CD14-positive monocyte (primary cell): ENCODE data around the gene AGAP1. TPM values are rescaled to one million over a fixed set of nuclear protein-coding genes. Genes with fewer than 3 reads are reported as not detected.

Experiments
- DNase-seq, 3 donors: peaks; one replicate each; pipeline ENCODE4 v3.0.0-alpha.2; 2011 to 2022
- H2AFZ ChIP-seq: 2 replicates; pipeline ENCODE4 v1.6.0; 2012; ENCODE audit warnings: mild to moderate bottlenecking, low read depth, low read length, inconsistent platforms; ENCODE audit not compliant: insufficient read depth, poor library complexity, severe bottlenecking
- H3K27ac ChIP-seq, 2 donors: 1 replicate in 1 of 2; 2 replicates in 1 of 2; pipeline ENCODE4 v1.5.1; 2012 to 2013; ENCODE audit warnings: low read length in 2 of 2, control low read depth in 1 of 2, inconsistent platforms in 1 of 2, low read depth in 1 of 2, mild to moderate bottlenecking in 1 of 2
- H3K27me3 ChIP-seq, 2 donors: one replicate each; pipeline versions ENCODE4 v1.6.0 to v1.6.1; 2011 to 2013; ENCODE audit warnings: low read length in 2 of 2; ENCODE audit not compliant: control insufficient read depth in 2 of 2, insufficient read depth in 2 of 2
- H3K36me3 ChIP-seq, 2 donors: replicated peaks in 1 of 2; 1 replicate in 1 of 2; 2 replicates in 1 of 2; pipeline versions ENCODE4 v1.5.1 to v1.6.1; 2012 to 2013; ENCODE audit warnings: low read length in 2 of 2, control low read depth in 1 of 2, inconsistent platforms in 1 of 2, mild to moderate bottlenecking in 1 of 2; ENCODE audit not compliant: insufficient read depth in 2 of 2, control insufficient read depth in 1 of 2
- H3K4me1 ChIP-seq, 2 donors: 1 replicate in 1 of 2; 2 replicates in 1 of 2; pipeline versions ENCODE4 v1.5.1 to v1.6.1; 2012 to 2013; ENCODE audit warnings: low read length in 2 of 2, control low read depth in 1 of 2, inconsistent platforms in 1 of 2, mild to moderate bottlenecking in 1 of 2, moderate library complexity in 1 of 2; ENCODE audit not compliant: insufficient read depth in 2 of 2, control insufficient read depth in 1 of 2
- H3K4me2 ChIP-seq: replicated peaks from 2 replicates; pipeline ENCODE3; 2012; ENCODE audit warnings: low read length, moderate library complexity, mild to moderate bottlenecking; ENCODE audit not compliant: poor library complexity, severe bottlenecking; ENCODE audit errors: extremely low read depth
- H3K4me3 ChIP-seq, 3 experiments: fragments of 200-600 bp in 1 of 3; sonication (generic) in 1 of 3; replicated peaks in 1 of 3; 1 replicate in 2 of 3; 2 replicates in 1 of 3; pipeline ENCODE4 v1.5.1; 2011 to 2013; ENCODE audit warnings: low read length in 3 of 3, mild to moderate bottlenecking in 3 of 3, control low read depth in 2 of 3, low read depth in 2 of 3, inconsistent platforms in 1 of 3, moderate library complexity in 1 of 3
- H3K79me2 ChIP-seq: 2 replicates; pipeline ENCODE4 v1.6.0; 2012; ENCODE audit warnings: mild to moderate bottlenecking, control low read depth, inconsistent platforms, low read length, moderate library complexity; ENCODE audit not compliant: insufficient read depth
- H3K9ac ChIP-seq: 2 replicates; pipeline ENCODE4 v1.6.0; 2017; ENCODE audit warnings: low read length, mild to moderate bottlenecking; ENCODE audit not compliant: insufficient read depth, poor library complexity, severe bottlenecking
- H3K9me3 ChIP-seq, 2 donors: replicated peaks in 1 of 2; 1 replicate in 1 of 2; 2 replicates in 1 of 2; pipeline versions ENCODE4 v1.5.1 to v1.6.1; 2012 to 2013; ENCODE audit warnings: low read length in 2 of 2, control low read depth in 1 of 2; ENCODE audit not compliant: control insufficient read depth in 1 of 2, insufficient read depth in 1 of 2
- H4K20me1 ChIP-seq: 2 replicates; pipeline ENCODE4 v1.6.0; 2012; ENCODE audit warnings: mild to moderate bottlenecking, low read length, control low read depth, moderate library complexity; ENCODE audit not compliant: insufficient read depth
- H3K27ac Mint-ChIP-seq, 7 donors: one replicate each; pipeline ENCODE4 v1.8.0; 2020; ENCODE audit warnings: mild to moderate bottlenecking in 7 of 7, mixed read lengths in 7 of 7, moderate library complexity in 6 of 7, inconsistent platforms in 2 of 7
- H3K27me3 Mint-ChIP-seq, 3 donors: one replicate each; pipeline ENCODE4 v1.8.0; 2021 to 2022; ENCODE audit warnings: low read depth in 3 of 3, mild to moderate bottlenecking in 3 of 3, mixed read lengths in 3 of 3, moderate library complexity in 3 of 3, inconsistent platforms in 1 of 3
- H3K36me3 Mint-ChIP-seq, 2 donors: one replicate each; pipeline ENCODE4 v1.8.0; 2020; ENCODE audit warnings: mixed read lengths in 2 of 2, inconsistent platforms in 1 of 2, mild to moderate bottlenecking in 1 of 2
- H3K4me1 Mint-ChIP-seq: one replicate; pipeline ENCODE4 v1.8.0; 2020; ENCODE audit warnings: mild to moderate bottlenecking, mixed read lengths
- H3K4me3 Mint-ChIP-seq, 2 donors: one replicate each; pipeline ENCODE4 v1.8.0; 2020; ENCODE audit warnings: mild to moderate bottlenecking in 2 of 2, mixed read lengths in 2 of 2, moderate library complexity in 1 of 2
- H3K9me3 Mint-ChIP-seq, 7 donors: one replicate each; pipeline ENCODE4 v1.8.0; 2020 to 2022; ENCODE audit warnings: mixed read lengths in 7 of 7, mild to moderate bottlenecking in 6 of 7, moderate library complexity in 6 of 7, inconsistent platforms in 2 of 7
- CTCF ChIP-seq: fragments of 200-600 bp; IDR thresholded peaks from one replicate; pipeline ENCODE4 v1.8.0; 2022; ENCODE audit warnings: antibody characterized with exemption, mild to moderate bottlenecking
- WGBS: methylation state at CpG from one replicate; pipeline ENCODE4 v1.1.5; 2013; ENCODE audit warnings: missing lambda C conversion rate; ENCODE audit not compliant: insufficient coverage; 5-methylcytosine and 5-hydroxymethylcytosine counted together
- intact Hi-C, 2 donors: fragments of 100-400 bp; cut with micrococcal nuclease; formaldehyde crosslinking; loops; one replicate each; pipeline versions ENCODE4 v1.15.0 to v1.15.1; 2023
- polyA plus RNA-seq, 3 donors: library from polyadenylated mRNA; depleted of rRNA in 1 of 3; unstranded in 2 of 3; stranded (reverse) in 1 of 3; fragments of 300-500 nt in 2 of 3; fragments of >200 nt in 1 of 3; fragmentation: Illumina TruSeq in 2 of 3; gene quantifications; 1 replicate in 2 of 3; 2 replicates in 1 of 3; pipeline ENCODE4 v1.2.3, GENCODE V29; 2012 to 2021

Gene AGAP1
- polyA plus RNA-seq, 3 donors = 0.12 TPM; not detected in 2

- Histone ChIP-seq H3K27me3 (peaks cover 0 to 7% of the 10 kb centered on the region in 2 donors), H3K9me3 (no peaks in the 10 kb centered on the region), H3K4me1 (no peaks in the 10 kb centered on the region), H3K4me2 (no peak overlapping the region), H4K20me1 (no peaks in the 10 kb centered on the region), H2AFZ (no peak overlapping the region), H3K9ac (no peak overlapping the region), H3K79me2 (no peaks in the 10 kb centered on the region), H3K4me3 (no peak overlapping the region), H3K36me3 (no peaks in the 10 kb centered on the region), H3K27ac (no peak overlapping the region)
- Mint-ChIP-seq H3K4me1 (no peaks in the 10 kb centered on the region), H3K27me3 (peaks cover 4 to 45% (median 23%) of the 10 kb centered on the region in 3 donors), H3K4me3 (no peak overlapping the region), H3K36me3 (no peaks in the 10 kb centered on the region), H3K27ac (no peak overlapping the region), H3K9me3 (peaks cover 0 to 3% (median 0%) of the 10 kb centered on the region in 7 donors)
- WGBS = 97% methylated on average over 6 of the region's 10 CpGs
- TF ChIP-seq CTCF = no peak
- no peak for DNase-seq
- intact Hi-C loops = no loop called here
Measured at GRCh38 chr2:236143811-236144210, 650.0 kb downstream of the AGAP1 start.

GRCh38 chr2:236146436-236146835 is 652.6 kb downstream of the AGAP1 start:
- Histone ChIP-seq H3K27ac (no peak overlapping the region), H3K36me3 (no peaks in the 10 kb centered on the region), H3K9me3 (peaks cover 0 to 4% of the 10 kb centered on the region in 2 donors), H3K9ac (no peak overlapping the region), H3K79me2 (no peaks in the 10 kb centered on the region), H3K4me1 (no peaks in the 10 kb centered on the region), H3K4me2 (no peak overlapping the region), H2AFZ (no peak overlapping the region), H3K27me3 (peaks cover 0 to 7% of the 10 kb centered on the region in 2 donors), H4K20me1 (no peaks in the 10 kb centered on the region), H3K4me3 (no peak overlapping the region)
- Mint-ChIP-seq H3K4me3 (no peak overlapping the region), H3K27me3 (peaks cover 6 to 42% (median 23%) of the 10 kb centered on the region in 3 donors), H3K4me1 (no peaks in the 10 kb centered on the region), H3K36me3 (no peaks in the 10 kb centered on the region), H3K27ac (no peak overlapping the region), H3K9me3 (peaks cover 0 to 10% (median 3%) of the 10 kb centered on the region in 7 donors)
- no CpG with 5 or more reads among the region's 7 CpGs for WGBS
- no peak for TF ChIP-seq CTCF
- no peak for DNase-seq
- intact Hi-C loops = no loop called here
